ENCODE results near the gene SCUBE1. TPM values are rescaled to one million over a fixed set of nuclear protein-coding genes. Genes with fewer than 3 reads are reported as not detected.
A peak's percentile ranks its signal among the peaks of the same experiment; 100 is the strongest.

SCUBE1 gene
- total RNA-seq, 1 donor from 2014 or later = 25.9 TPM

DNA sequence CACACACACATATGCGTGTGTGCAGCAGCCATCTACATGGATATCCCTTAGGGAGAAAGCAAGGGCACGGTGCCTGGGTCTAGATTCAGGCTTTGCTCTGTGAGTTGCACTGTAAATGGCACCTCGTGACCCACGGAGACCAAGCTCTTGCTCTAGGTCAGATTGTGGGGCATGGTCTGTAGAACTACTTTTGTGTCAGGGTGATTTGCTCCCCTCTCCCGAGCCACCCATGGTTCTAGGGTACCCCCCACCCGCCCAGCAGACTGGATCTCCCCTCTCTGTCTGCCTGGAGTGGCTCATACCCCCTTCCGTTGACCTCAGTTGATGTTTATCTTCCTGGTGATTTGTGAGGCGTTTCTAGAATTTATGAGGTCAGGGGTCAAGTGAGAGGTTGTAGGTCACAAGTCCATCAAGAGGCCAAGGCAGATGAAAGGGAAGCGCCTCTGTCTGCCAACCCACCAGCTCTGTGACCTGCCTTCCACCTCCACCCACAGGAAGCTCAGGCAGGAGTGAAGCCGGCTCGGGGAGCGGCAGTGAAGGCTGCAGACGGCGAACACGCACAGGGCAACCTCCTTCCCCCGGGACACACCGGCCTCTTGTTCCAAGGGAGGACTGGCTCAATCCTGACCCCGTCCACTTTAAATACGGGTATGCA lies 80.1 kb downstream of the SCUBE1 start:
- Histone ChIP-seq H3K4me3 (no peak overlapping the region), H3F3A (ENCODE audit: low read depth) (no peaks in the 10 kb centered on the region), H3K4me2 (no peak overlapping the region), H2AFZ (replicated peaks) (no peak overlapping the region), H3K4me1 (no peaks in the 10 kb centered on the region), H3K9me3 (ENCODE audit: low read depth) (no peaks in the 10 kb centered on the region), H3K27ac (no peak overlapping the region), H3K79me2 (ENCODE audit: low read depth) (no peaks in the 10 kb centered on the region), H3K27me3 (no peaks in the 10 kb centered on the region), H4K20me1 (ENCODE audit: low read depth) (peaks cover 17% of the 10 kb centered on the region), H3K36me3 (no peaks in the 10 kb centered on the region), H3K9ac (no peak overlapping the region)
- no peaks in the 10 kb centered on the region for H3K9me3 Mint-ChIP-seq
- no peak for DNase-seq (ENCODE audit: low spot score)
- H3K36me3 Mint-ChIP-seq = peaks cover 6% of the 10 kb centered on the region
- H3K27me3 Mint-ChIP-seq (ENCODE audit: insufficient read depth, low read depth) = peaks cover 15% of the 10 kb centered on the region
- H3K4me3 Mint-ChIP-seq = no peak overlapping the region
- TF ChIP-seq EZH2phosphoT487 (IDR thresholded peaks at IDR 0.05) = no peak
- TF ChIP-seq CTCF (IDR thresholded peaks at IDR 0.05) = no peak
- no peak for TF ChIP-seq EZH2 (IDR thresholded peaks at IDR 0.05)
- peaks cover 56% of the 10 kb centered on the region for H3K4me1 Mint-ChIP-seq
- H3K27ac Mint-ChIP-seq = peak overlapping the region; percentile 72

- no peaks in the 10 kb centered on the region for H3F3A ChIP-seq (ENCODE audit: low read depth)
- TF ChIP-seq CTCF (IDR thresholded peaks at IDR 0.05) = no peak
- TF ChIP-seq EZH2phosphoT487 (IDR thresholded peaks at IDR 0.05) = no peak
- no peak for TF ChIP-seq EZH2 (IDR thresholded peaks at IDR 0.05)
- H3K9ac ChIP-seq = no peak overlapping the region
- H3K36me3 Mint-ChIP-seq = peaks cover 14% of the 10 kb centered on the region
- H3K4me3 ChIP-seq = no peak overlapping the region
- H3K9me3 Mint-ChIP-seq = no peaks in the 10 kb centered on the region
- H3K4me1 ChIP-seq = no peaks in the 10 kb centered on the region
- no peak overlapping the region for H3K4me2 ChIP-seq
- no peak for DNase-seq (ENCODE audit: low spot score)
- no peak overlapping the region for H2AFZ ChIP-seq (replicated peaks)
- H3K4me3 Mint-ChIP-seq = no peak overlapping the region
- no peak overlapping the region for H3K27ac Mint-ChIP-seq
- H3K4me1 Mint-ChIP-seq = peaks cover 51% of the 10 kb centered on the region
- H3K27me3 Mint-ChIP-seq (ENCODE audit: insufficient read depth, low read depth) = peaks cover 16% of the 10 kb centered on the region
- H3K36me3 ChIP-seq = no peaks in the 10 kb centered on the region
- H3K9me3 ChIP-seq (ENCODE audit: low read depth) = no peaks in the 10 kb centered on the region
- H3K27me3 ChIP-seq = no peaks in the 10 kb centered on the region
- H3K79me2 ChIP-seq (ENCODE audit: low read depth) = no peaks in the 10 kb centered on the region
- peaks cover 17% of the 10 kb centered on the region for H4K20me1 ChIP-seq (ENCODE audit: low read depth)
- H3K27ac ChIP-seq = no peak overlapping the region
Measured at GRCh38 chr22:43260331-43261231, 82.6 kb downstream of the SCUBE1 start.

DNA sequence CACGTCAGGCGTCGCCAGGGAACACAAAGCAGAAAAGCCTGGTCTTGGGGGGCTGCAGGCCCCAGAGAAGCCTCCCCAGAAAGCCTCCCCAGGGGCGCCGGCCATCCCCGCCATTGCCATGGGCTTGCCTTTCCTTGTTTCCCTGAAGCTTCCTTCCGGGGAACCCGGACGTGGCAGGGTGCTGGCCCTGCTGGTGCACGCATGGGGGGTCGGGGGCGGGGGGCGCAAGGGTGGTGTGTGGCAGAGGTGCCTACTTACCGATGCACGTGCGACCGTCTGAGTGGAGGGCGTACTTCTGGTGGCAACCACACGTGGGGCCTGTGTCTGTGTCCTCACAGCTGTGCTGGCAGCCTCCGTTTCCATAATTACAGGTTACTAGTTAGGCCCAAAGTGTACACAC lies 85.2 kb downstream of the SCUBE1 start:
- Histone ChIP-seq H4K20me1 (ENCODE audit: low read depth) (peaks cover 9% of the 10 kb centered on the region), H3K9me3 (ENCODE audit: low read depth) (no peaks in the 10 kb centered on the region), H3K79me2 (ENCODE audit: low read depth) (no peaks in the 10 kb centered on the region), H2AFZ (replicated peaks) (no peak overlapping the region), H3K4me3 (no peak overlapping the region), H3F3A (ENCODE audit: low read depth) (no peaks in the 10 kb centered on the region), H3K9ac (no peak overlapping the region), H3K36me3 (no peaks in the 10 kb centered on the region), H3K4me2 (no peak overlapping the region), H3K27me3 (no peaks in the 10 kb centered on the region), H3K4me1 (no peaks in the 10 kb centered on the region), H3K27ac (no peak overlapping the region)
- DNase-seq (ENCODE audit: low spot score) = no peak
- Mint-ChIP-seq H3K36me3 (peaks cover 14% of the 10 kb centered on the region), H3K9me3 (no peaks in the 10 kb centered on the region), H3K27ac (no peak overlapping the region), H3K4me3 (no peak overlapping the region), H3K27me3 (ENCODE audit: insufficient read depth, low read depth) (peaks cover 12% of the 10 kb centered on the region), H3K4me1 (peaks cover 29% of the 10 kb centered on the region)
- TF ChIP-seq EZH2phosphoT487 (IDR thresholded peaks at IDR 0.05) = no peak
- TF ChIP-seq CTCF (IDR thresholded peaks at IDR 0.05) = no peak
- no peak for TF ChIP-seq EZH2 (IDR thresholded peaks at IDR 0.05)
